K562 (cell line): ENCODE data around the gene RREB1. TPM values are rescaled to one million over a fixed set of nuclear protein-coding genes. Genes with fewer than 3 reads are reported as not detected.

Experiments
- ATAC-seq: fragments of 200-7000 bp; cut with Tn5 transposase; 3 replicates; pipeline ENCODE4 v1.9.1; 2020; ENCODE audit warnings: moderate library complexity
- BruUV-seq: library from RNA; stranded (reverse); fragments of 400-500 nt; replicated peaks from 2 replicates; lab custom pipeline; 2021; lab: Mats Ljungman, UMichigan
- CTCF ChIA-PET: fragments of 300-600 bp; formaldehyde crosslinking; extraction: SDS; loops from one replicate; lab custom pipeline; 2021; ENCODE audit warnings: low intra/inter-chr PET ratio; lab: Yijun Ruan, JAX
- POLR2A ChIA-PET: fragments of 300-600, 350-650 bp; sonication (Branson Sonifier 250); formaldehyde crosslinking; extraction: SDS; loops from one replicate; lab custom pipeline; 2021; ENCODE audit warnings: antibody characterized with exemption, inconsistent platforms; lab: Yijun Ruan, JAX
- DNase-seq, 4 experiments: peaks; one replicate each; pipeline versions ENCODE4 v3.0.0 to v3.0.0-alpha.2; 2011 to 2018; ENCODE audit warnings: low spot score in 3 of 4, mixed read lengths in 3 of 4; ENCODE audit errors: extremely low read depth in 1 of 4
- FAIRE-seq: peaks from 2 replicates; lab custom pipeline; 2011; peaks lifted over from hg19 to GRCh38; lab: Jason Lieb, UNC
- H2AFZ ChIP-seq: 2 replicates; pipeline ENCODE4 v1.6.0; 2011; ENCODE audit warnings: low read depth, low read length, control low read depth, inconsistent platforms
- H3K27ac ChIP-seq: fragments of 200-600 bp; 3 replicates; pipeline ENCODE4 v1.8.0; 2011; ENCODE audit warnings: low read depth, mild to moderate bottlenecking, control low read depth, inconsistent platforms, low read length, moderate library complexity, mixed read lengths; ENCODE audit errors: extremely low read depth
- H3K27me3 ChIP-seq, 2 experiments: fragments of 300-600 bp in 1 of 2; 2 replicates in 1 of 2; 3 replicates in 1 of 2; pipeline versions ENCODE4 v1.6.0 to v1.8.0; 2011; ENCODE audit warnings: inconsistent platforms in 2 of 2, low read length in 2 of 2, mild to moderate bottlenecking in 1 of 2, mixed read lengths in 1 of 2, moderate library complexity in 1 of 2; ENCODE audit not compliant: control insufficient read depth in 2 of 2, insufficient read depth in 2 of 2
- H3K36me3 ChIP-seq: fragments of 300-600 bp; 3 replicates; pipeline ENCODE4 v1.8.0; 2011; ENCODE audit warnings: mild to moderate bottlenecking, low read length, inconsistent platforms; ENCODE audit not compliant: control insufficient read depth, insufficient read depth
- H3K4me1 ChIP-seq, 2 experiments: fragments of 200-600 bp in 1 of 2; replicated peaks in 1 of 2; 2 replicates in 1 of 2; 3 replicates in 1 of 2; pipeline versions ENCODE4 v1.5.1 to v1.8.0; 2011; ENCODE audit warnings: inconsistent platforms in 2 of 2, low read length in 2 of 2, mild to moderate bottlenecking in 1 of 2, mixed read lengths in 1 of 2, moderate library complexity in 1 of 2; ENCODE audit not compliant: control insufficient read depth in 2 of 2, insufficient read depth in 2 of 2
- H3K4me2 ChIP-seq: 2 replicates; pipeline ENCODE4 v1.6.1; 2011; ENCODE audit warnings: low read length, control low read depth, inconsistent platforms, mixed read lengths; ENCODE audit not compliant: insufficient read depth
- H3K4me3 ChIP-seq: fragments of 200-600 bp; sonication (generic), shearing (Covaris generic); 2 replicates; pipeline ENCODE4 v1.5.1; 2016; ENCODE audit warnings: control low read depth, inconsistent platforms
- H3K79me2 ChIP-seq: fragments of 200-600 bp; 3 replicates; pipeline ENCODE4 v1.8.0; 2011; ENCODE audit warnings: low read length, inconsistent platforms; ENCODE audit not compliant: control insufficient read depth, insufficient read depth
- H3K9ac ChIP-seq, 2 experiments: 2 replicates each; pipeline versions ENCODE4 v1.6.0 to v1.6.1; 2011; ENCODE audit warnings: low read depth in 2 of 2, low read length in 2 of 2, control low read depth in 1 of 2, inconsistent platforms in 1 of 2, mild to moderate bottlenecking in 1 of 2, mixed read lengths in 1 of 2; ENCODE audit not compliant: insufficient read depth in 1 of 2
- H3K9me1 ChIP-seq: one replicate; pipeline ENCODE4 v1.6.0; 2011; ENCODE audit warnings: inconsistent platforms, mild to moderate bottlenecking, low read length, moderate library complexity; ENCODE audit not compliant: control insufficient read depth, insufficient read depth
- H3K9me3 ChIP-seq: replicated peaks from 2 replicates; pipeline ENCODE4 v1.5.1; 2011; ENCODE audit warnings: low read depth, low read length, inconsistent platforms; ENCODE audit not compliant: control insufficient read depth, insufficient read depth
- H4K20me1 ChIP-seq: replicated peaks from 2 replicates; pipeline ENCODE4 v1.6.1; 2011; ENCODE audit warnings: low read length, inconsistent platforms, mixed read lengths; ENCODE audit not compliant: control insufficient read depth, insufficient read depth
- ATF7 ChIP-seq: fragments of 450-650 bp; IDR thresholded peaks from 2 replicates; pipeline ENCODE4 v1.7.1; 2014; ENCODE audit warnings: mild to moderate bottlenecking, moderate library complexity
- ELF4 ChIP-seq: fragments of 450-650 bp; formaldehyde crosslinking; IDR thresholded peaks from 2 replicates; pipeline ENCODE4 v1.4.0; 2022; ENCODE audit warnings: missing genetic modification characterization
- ETV5 ChIP-seq: sonication (generic); formaldehyde crosslinking; IDR thresholded peaks from 2 replicates; pipeline ENCODE4 v1.4.0; 2020; ENCODE audit warnings: low read depth, mild to moderate bottlenecking, missing genetic modification reagents
- FOXA1 ChIP-seq: fragments of 450-650 bp; IDR thresholded peaks from 2 replicates; pipeline ENCODE4 v1.6.1; 2016; ENCODE audit warnings: mild to moderate bottlenecking, borderline replicate concordance
- GATAD2B ChIP-seq: fragments of 450-650 bp; IDR thresholded peaks from 2 replicates; pipeline ENCODE4 v1.6.1; 2017; ENCODE audit warnings: mild to moderate bottlenecking, borderline replicate concordance
- HOXB6 ChIP-seq: fragments of 250-450 bp; sonication (Bioruptor Pico); IDR thresholded peaks from 2 replicates; pipeline ENCODE4 v1.5.1; 2022; ENCODE audit warnings: mild to moderate bottlenecking, borderline replicate concordance
- KDM5B ChIP-seq: fragments of 200-600 bp; sonication (generic); IDR thresholded peaks from 2 replicates; pipeline ENCODE4 v1.6.1; 2012; ENCODE audit warnings: low read depth, mild to moderate bottlenecking, moderate library complexity, low read length, control low read depth, inconsistent platforms; ENCODE audit not compliant: insufficient replicate concordance
- MTF1 ChIP-seq: fragments of 250-450 bp; sonication (Bioruptor Pico); IDR thresholded peaks from 2 replicates; pipeline ENCODE4 v1.9.0; 2021; ENCODE audit warnings: moderate library complexity, mild to moderate bottlenecking, inconsistent platforms, borderline replicate concordance
- MXI1 ChIP-seq: IDR thresholded peaks from 2 replicates; pipeline ENCODE4 v1.6.1; 2011; ENCODE audit warnings: low read depth, mild to moderate bottlenecking, improper control_type of control experiment, low read length
- NCOA2 ChIP-seq, 2 experiments: fragments of 450-650 bp; IDR thresholded peaks; 2 replicates each; pipeline ENCODE4 v1.6.1; 2018; ENCODE audit warnings: mild to moderate bottlenecking in 2 of 2, moderate library complexity in 1 of 2; ENCODE audit not compliant: partially characterized antibody in 2 of 2
- POLR2AphosphoS5 ChIP-seq: IDR thresholded peaks from 2 replicates; pipeline ENCODE4 v1.6.1; 2011; ENCODE audit warnings: mild to moderate bottlenecking, low read depth, low read length, moderate library complexity; ENCODE audit not compliant: control insufficient read depth, insufficient read depth
- RBM25 ChIP-seq: fragments of 200-400 bp; formaldehyde crosslinking; IDR thresholded peaks from 2 replicates; pipeline ENCODE4 v1.6.1; 2018; ENCODE audit warnings: low read length, low read depth, moderate library complexity; ENCODE audit not compliant: severe bottlenecking
- SNRNP70 ChIP-seq: fragments of 200-400 bp; formaldehyde crosslinking; optimal IDR thresholded peaks from 2 replicates; pipeline ENCODE3; 2017; ENCODE audit warnings: low read depth, low read length
- TEAD1 ChIP-seq, 2 experiments: fragments of 450-650 bp in 1 of 2; sonication (generic) in 1 of 2; formaldehyde crosslinking; IDR thresholded peaks; 2 replicates each; pipeline versions ENCODE4 v1.4.0 to v1.8.0; 2020 to 2022; ENCODE audit warnings: mild to moderate bottlenecking in 2 of 2, missing genetic modification reagents in 1 of 2
- ZNF184 ChIP-seq: sonication (generic); formaldehyde crosslinking; IDR thresholded peaks from 2 replicates; pipeline ENCODE4 v1.5.0; 2020; ENCODE audit warnings: missing genetic modification reagents
- ZNF347 ChIP-seq: fragments of 450-650 bp; formaldehyde crosslinking; IDR thresholded peaks from 2 replicates; pipeline ENCODE4 v1.4.0; 2020; ENCODE audit warnings: low read depth, mild to moderate bottlenecking, moderate library complexity
- WGBS: fragments of 100-300 bp; shearing (Covaris generic); methylation state at CpG from one replicate; pipeline ENCODE4 v1.1.6; 2016; ENCODE audit warnings: low coverage, mixed read lengths; ENCODE audit not compliant: insufficient coverage; ENCODE audit errors: missing lambda C conversion rate; 5-methylcytosine and 5-hydroxymethylcytosine counted together
- in situ Hi-C: fragments of 300-500 bp; cut with MboI; formaldehyde crosslinking; loops from 4 replicates; pipeline ENCODE4 v1.15.0; 2018; ENCODE audit warnings: inconsistent platforms, mixed read lengths
- intact Hi-C: fragments of 100-400 bp; cut with micrococcal nuclease; formaldehyde crosslinking; loops from 2 replicates; pipeline ENCODE4 v1.14.2; 2022
- polyA plus RNA-seq, 8 experiments: library from polyadenylated mRNA; depleted of rRNA in 4 of 8; stranded (reverse) in 5 of 8; unstranded in 3 of 8; fragments of >200 nt; fragmentation: Nextera tagmentation in 2 of 8; fragmentation: Illumina TruSeq in 1 of 8; extraction: Ambion mirVana in 2 of 8; extraction: Trizol in 1 of 8; gene quantifications; 2 replicates each; pipeline versions ENCODE4 v1.2.1 to v1.2.3, GENCODE V29; 2011 to 2014; ENCODE audit warnings: inconsistent platforms in 1 of 8, missing spikeins in 1 of 8
- total RNA-seq, 7 experiments: library from RNA; depleted of rRNA in 6 of 7; stranded (reverse); fragments of >200 nt in 6 of 7; fragmentation: Illumina TruSeq in 2 of 7; extraction: Trizol in 2 of 7; gene quantifications; 2 replicates each; pipeline versions ENCODE4 v1.2.1 to v1.2.3, GENCODE V29; 2011 to 2021; ENCODE audit warnings: low replicate concordance in 1 of 7
- TF ChIP-seq, protein P1 (sequence below): fragments of 450-650 bp; IDR thresholded peaks from 2 replicates; pipeline ENCODE4 v1.6.1; 2018; ENCODE audit warnings: mild to moderate bottlenecking, low read depth; ENCODE audit not compliant: partially characterized antibody
- TF ChIP-seq, protein P2 (sequence below): fragments of 250-450 bp; sonication (Bioruptor Pico); IDR thresholded peaks from 2 replicates; pipeline ENCODE4 v1.4.0; 2020; ENCODE audit warnings: mild to moderate bottlenecking, moderate library complexity

RREB1 gene
- total and polyA plus RNA-seq, 9 of the 15 experiments (the other 6 are each of a cell fraction or from before 2014, with no cell fraction given) = 3.3 to 64.2 (median 19.3) TPM

DNA sequence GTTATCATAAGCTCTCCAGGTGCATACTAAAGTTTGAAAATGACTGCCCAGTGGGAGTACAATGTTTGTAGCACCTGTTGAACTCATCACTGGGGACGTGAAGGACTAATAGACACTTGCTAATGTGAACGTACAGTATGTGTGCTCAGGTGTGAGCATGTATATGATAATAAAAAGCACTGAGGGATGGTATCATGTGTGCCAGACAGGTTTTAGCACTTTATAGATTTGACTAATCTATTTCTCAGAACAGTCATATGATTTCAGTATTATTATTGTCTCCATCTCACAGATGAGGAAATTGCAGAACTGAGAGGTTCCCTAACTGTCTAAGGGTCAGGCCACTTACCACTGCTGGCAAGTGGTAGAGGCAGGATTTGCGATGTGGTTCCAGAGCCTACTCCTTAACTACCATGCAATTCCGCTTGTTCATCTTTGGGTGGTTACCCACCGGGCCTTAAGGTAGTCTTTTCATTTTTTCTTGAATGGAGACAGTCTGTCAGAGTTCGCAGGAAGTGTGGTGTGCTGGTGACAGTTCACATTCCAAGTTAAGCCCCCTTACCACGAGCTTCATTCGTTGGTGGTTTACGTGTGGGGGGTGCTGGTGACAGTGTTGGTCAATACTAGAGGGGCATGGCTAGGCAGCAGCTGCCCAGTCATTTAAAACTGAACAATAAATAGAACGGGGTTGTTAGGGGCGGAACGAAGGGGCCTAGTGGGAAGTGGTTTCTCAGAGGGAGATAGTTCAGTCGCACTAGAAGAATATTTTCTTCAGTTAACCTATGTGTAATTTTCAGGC, 46.8 kb downstream of the RREB1 start:
- Histone ChIP-seq H3K27me3 (no peaks in the 10 kb centered on the region), H4K20me1 (peaks cover 4% of the 10 kb centered on the region; the same call in 1 of the 2 replicates), H3K36me3 (peaks cover 57% of the 10 kb centered on the region), H3K4me2 (no peak overlapping the region), H3K79me2 (peaks cover 100% of the 10 kb centered on the region), H2AFZ (no peak overlapping the region), H3K9ac (no peak overlapping the region), H3K9me1 (no peaks in the 10 kb centered on the region)
- no peak for FAIRE-seq
- 74% methylated on average over 13 of the region's 13 CpGs for WGBS
- no peak for DNase-seq
- no peak for ATAC-seq
- TF ChIP-seq ZNF184 (CRISPR knock-in tag) (no peak), GATAD2B (no peak), NCOA2 (IDR thresholded peaks at IDR 0.05; ENCODE audit: partially characterized antibody in 2 of 2) (no peak), SNRNP70 (no peak), ATF7 (no peak), ETV5 (CRISPR knock-in tag) (no peak), ELF4 (CRISPR knock-in tag) (no peak), HOXB6 (CRISPR knock-in tag) (no peak), KDM5B (no peak), MXI1 (no peak), FOXA1 (no peak), TEAD1 (CRISPR knock-in tag; IDR thresholded peaks at IDR 0.05) (no peak), RBM25 (no peak), POLR2AphosphoS5 (no peak), ZNF347 (CRISPR knock-in tag) (no peak), MTF1 (CRISPR knock-in tag) (no peak)
- TF ChIP-seq, protein P1, sequence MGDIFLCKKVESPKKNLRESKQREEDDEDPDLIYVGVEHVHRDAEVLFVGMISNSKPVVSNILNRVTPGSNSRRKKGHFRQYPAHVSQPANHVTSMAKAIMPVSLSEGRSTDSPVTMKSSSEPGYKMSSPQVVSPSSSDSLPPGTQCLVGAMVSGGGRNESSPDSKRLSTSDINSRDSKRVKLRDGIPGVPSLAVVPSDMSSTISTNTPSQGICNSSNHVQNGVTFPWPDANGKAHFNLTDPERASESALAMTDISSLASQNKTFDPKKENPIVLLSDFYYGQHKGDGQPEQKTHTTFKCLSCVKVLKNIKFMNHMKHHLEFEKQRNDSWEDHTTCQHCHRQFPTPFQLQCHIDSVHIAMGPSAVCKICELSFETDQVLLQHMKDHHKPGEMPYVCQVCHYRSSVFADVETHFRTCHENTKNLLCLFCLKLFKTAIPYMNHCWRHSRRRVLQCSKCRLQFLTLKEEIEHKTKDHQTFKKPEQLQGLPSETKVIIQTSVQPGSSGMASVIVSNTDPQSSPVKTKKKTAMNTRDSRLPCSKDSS = no peak
- TF ChIP-seq, protein P2, sequence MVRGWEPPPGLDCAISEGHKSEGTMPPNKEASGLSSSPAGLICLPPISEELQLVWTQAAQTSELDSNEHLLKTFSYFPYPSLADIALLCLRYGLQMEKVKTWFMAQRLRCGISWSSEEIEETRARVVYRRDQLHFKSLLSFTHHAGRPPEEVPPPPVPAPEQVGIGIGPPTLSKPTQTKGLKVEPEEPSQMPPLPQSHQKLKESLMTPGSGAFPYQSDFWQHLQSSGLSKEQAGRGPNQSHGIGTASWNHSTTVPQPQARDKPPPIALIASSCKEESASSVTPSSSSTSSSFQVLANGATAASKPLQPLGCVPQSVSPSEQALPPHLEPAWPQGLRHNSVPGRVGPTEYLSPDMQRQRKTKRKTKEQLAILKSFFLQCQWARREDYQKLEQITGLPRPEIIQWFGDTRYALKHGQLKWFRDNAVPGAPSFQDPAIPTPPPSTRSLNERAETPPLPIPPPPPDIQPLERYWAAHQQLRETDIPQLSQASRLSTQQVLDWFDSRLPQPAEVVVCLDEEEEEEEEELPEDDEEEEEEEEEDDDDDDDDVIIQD (CRISPR knock-in tag) = no peak
- TF ChIP-seq, all 486 proteins: peak for 0
- ChIA-PET POLR2A (interaction anchor here (0.6 to 3.1 kb wide), 8 partner anchors 11 to 1540 kb away, joined by 3 to 12 read pairs (median 3); no protein-coding TSS in a partner anchor), CTCF (no interaction called here)
- no peak overlapping the region for H3K4me3 ChIP-seq
- no peak overlapping the region for H3K27ac ChIP-seq
- no TSS peak for BruUV-seq
- intact Hi-C loops = loop anchor here (5.0 kb wide), 1 partner anchor 43 kb away; no protein-coding TSS in a partner anchor
- H3K4me1 ChIP-seq = peaks cover 31 to 70% of the 10 kb centered on the region in 2 experiments
- in situ Hi-C loops = no loop called here
- H3K9me3 ChIP-seq = no peaks in the 10 kb centered on the region
